HEK293T (cell line): Measurements from ENCODE around the gene EEF2KMT.
"Not testable (repeated sequence)": the region's sequence is repeated elsewhere in the genome, so short reads cannot be mapped to it uniquely, and the experiment has no call there.

Source experiments
- CTCF ChIA-PET: fragments of 350-600 bp; formaldehyde crosslinking; extraction: SDS; loops from one replicate; lab custom pipeline; 2021; ENCODE audit warnings: antibody characterized with exemption, inconsistent platforms; lab: Yijun Ruan, JAX
- POLR2A ChIA-PET: fragments of 350-600 bp; formaldehyde crosslinking; extraction: SDS; loops from one replicate; lab custom pipeline; 2020; ENCODE audit warnings: antibody characterized with exemption, inconsistent platforms; lab: Yijun Ruan, JAX
- DNase-seq: peaks from one replicate; pipeline ENCODE4 v3.0.0; 2012; ENCODE audit warnings: mixed read lengths; ENCODE audit errors: extremely low spot score
- ARNT ChIP-seq: fragments of 450-650 bp; IDR thresholded peaks from 2 replicates; pipeline ENCODE4 v1.6.1; 2017; ENCODE audit warnings: mild to moderate bottlenecking
- BHLHE40 ChIP-seq: fragments of 450-650 bp; IDR thresholded peaks from 2 replicates; pipeline ENCODE4 v1.6.1; 2016; ENCODE audit warnings: mild to moderate bottlenecking, moderate library complexity, borderline replicate concordance
- CTBP1 ChIP-seq: fragments of 450-650 bp; IDR thresholded peaks from 2 replicates; pipeline ENCODE4 v1.6.1; 2016; ENCODE audit warnings: borderline replicate concordance
- ELF4 ChIP-seq: fragments of 450-650 bp; IDR thresholded peaks from 2 replicates; pipeline ENCODE4 v1.6.1; 2017; ENCODE audit warnings: antibody characterized with exemption
- FOXA1 ChIP-seq: fragments of 450-650 bp; IDR thresholded peaks from 2 replicates; pipeline ENCODE4 v1.6.1; 2016; ENCODE audit warnings: mild to moderate bottlenecking
- FOXK2 ChIP-seq: fragments of 450-650 bp; IDR thresholded peaks from 2 replicates; pipeline ENCODE4 v1.6.1; 2016; ENCODE audit warnings: mild to moderate bottlenecking
- FOXM1 ChIP-seq: fragments of 450-650 bp; IDR thresholded peaks from 2 replicates; pipeline ENCODE4 v1.6.1; 2017; ENCODE audit warnings: mild to moderate bottlenecking, borderline replicate concordance
- HDGF ChIP-seq: fragments of 450-650 bp; IDR thresholded peaks from 2 replicates; pipeline ENCODE4 v1.6.1; 2017; ENCODE audit warnings: antibody characterized with exemption, borderline replicate concordance
- L3MBTL2 ChIP-seq: fragments of 450-650 bp; conservative IDR thresholded peaks from 2 replicates; pipeline ENCODE4 v1.6.1; 2016; ENCODE audit warnings: mild to moderate bottlenecking
- LEF1 ChIP-seq: fragments of 450-650 bp; IDR thresholded peaks from 2 replicates; pipeline ENCODE4 v1.6.1; 2017; ENCODE audit warnings: mild to moderate bottlenecking, borderline replicate concordance
- NFRKB ChIP-seq: fragments of 450-650 bp; IDR thresholded peaks from 2 replicates; pipeline ENCODE4 v1.6.1; 2016; ENCODE audit warnings: mild to moderate bottlenecking, moderate library complexity
- PKNOX1 ChIP-seq: fragments of 450-650 bp; IDR thresholded peaks from 2 replicates; pipeline ENCODE4 v1.6.1; 2016
- SP1 ChIP-seq: fragments of 450-650 bp; IDR thresholded peaks from 2 replicates; pipeline ENCODE4 v1.6.1; 2017
- SUZ12 ChIP-seq: fragments of 450-650 bp; IDR thresholded peaks from 2 replicates; pipeline ENCODE4 v1.6.1; 2016; ENCODE audit warnings: mild to moderate bottlenecking
- TARDBP ChIP-seq: fragments of 450-650 bp; IDR thresholded peaks from 2 replicates; pipeline ENCODE4 v1.6.1; 2016
- ZNF384 ChIP-seq: fragments of 450-650 bp; IDR thresholded peaks from 2 replicates; pipeline ENCODE4 v1.6.1; 2016

Gene EEF2KMT

GRCh38 chr16:5084099-5084731 lies 13.4 kb downstream of the EEF2KMT start:
- DNase-seq, result not testable (repeated sequence)
- ChIA-PET CTCF (interaction anchor here (0.7 to 1.1 kb wide), 2 partner anchors 14 to 28 kb away, joined by 3 to 5 read pairs; no protein-coding TSS in a partner anchor), POLR2A (interaction anchor here (1.0 kb wide), 1 partner anchor 14 kb away, joined by 3 read pairs; no protein-coding TSS in a partner anchor)

- POLR2A ChIA-PET, CTCF ChIA-PET, DNase-seq: not testable (repeated sequence)
Measured at GRCh38 chr16:5083646-5084045, 13.9 kb downstream of the EEF2KMT start.

GRCh38 chr16:5080996-5081395 lies 16.6 kb downstream of the EEF2KMT start:
- DNase-seq, CTCF ChIA-PET, POLR2A ChIA-PET: not testable (repeated sequence)

GRCh38 chr16:5080461-5080860 lies 17.1 kb downstream of the EEF2KMT start:
- POLR2A ChIA-PET, CTCF ChIA-PET, DNase-seq: not testable (repeated sequence)

GRCh38 chr16:5078626-5079025 lies 19.0 kb downstream of the EEF2KMT start:
- ChIA-PET CTCF (no interaction called here), POLR2A (no interaction called here)
- TF ChIP-seq NFRKB (no peak), SUZ12 (no peak), ELF4 (no peak), ZNF384 (no peak), ARNT (no peak)
- DNase-seq, result no peak

GRCh38 chr16:5077304-5077703 lies 20.3 kb downstream of the EEF2KMT start:
- no peak for DNase-seq
- ChIA-PET POLR2A (no interaction called here), CTCF (no interaction called here)
- TF ChIP-seq ELF4 (no peak), BHLHE40 (no peak), SP1 (no peak), FOXM1 (no peak), ZNF384 (no peak), LEF1 (no peak), NFRKB (no peak), FOXA1 (no peak), CTBP1 (no peak), PKNOX1 (no peak), ARNT (no peak), HDGF (no peak), TARDBP (no peak), L3MBTL2 (no peak), SUZ12 (no peak), FOXK2 (no peak)

GRCh38 chr16:5075637-5076036 lies 22.0 kb downstream of the EEF2KMT start:
- CTCF ChIA-PET, result no interaction called here
- DNase-seq, result no peak
- TF ChIP-seq ELF4, result no peak
- TF ChIP-seq FOXM1, result no peak
- TF ChIP-seq FOXA1, result no peak
- no peak for TF ChIP-seq L3MBTL2
- TF ChIP-seq SP1, result no peak
- TF ChIP-seq BHLHE40, result no peak
- TF ChIP-seq LEF1, result no peak
- no peak for TF ChIP-seq ARNT
- no peak for TF ChIP-seq SUZ12
- TF ChIP-seq FOXK2, result no peak
- no peak for TF ChIP-seq HDGF
- POLR2A ChIA-PET, result no interaction called here

GRCh38 chr16:5073771-5074170 lies 23.8 kb downstream of the EEF2KMT start:
- DNase-seq, CTCF ChIA-PET, POLR2A ChIA-PET: not testable (repeated sequence)

- no peak for DNase-seq
- POLR2A ChIA-PET, result no interaction called here
- TF ChIP-seq SUZ12, result no peak
- TF ChIP-seq ZNF384, result no peak
- TF ChIP-seq FOXK2, result no peak
- TF ChIP-seq FOXM1, result no peak
- TF ChIP-seq TARDBP, result no peak
- no peak for TF ChIP-seq FOXA1
- TF ChIP-seq ELF4, result no peak
- TF ChIP-seq HDGF, result no peak
- TF ChIP-seq PKNOX1, result no peak
- no peak for TF ChIP-seq LEF1
- TF ChIP-seq ARNT, result no peak
- no peak for TF ChIP-seq NFRKB
- TF ChIP-seq BHLHE40, result no peak
- CTCF ChIA-PET, result no interaction called here
Measured at GRCh38 chr16:5073279-5073629, 24.3 kb downstream of the EEF2KMT start.
